ENCODE measurements around the gene FBXL4.

Gene FBXL4

DNA sequence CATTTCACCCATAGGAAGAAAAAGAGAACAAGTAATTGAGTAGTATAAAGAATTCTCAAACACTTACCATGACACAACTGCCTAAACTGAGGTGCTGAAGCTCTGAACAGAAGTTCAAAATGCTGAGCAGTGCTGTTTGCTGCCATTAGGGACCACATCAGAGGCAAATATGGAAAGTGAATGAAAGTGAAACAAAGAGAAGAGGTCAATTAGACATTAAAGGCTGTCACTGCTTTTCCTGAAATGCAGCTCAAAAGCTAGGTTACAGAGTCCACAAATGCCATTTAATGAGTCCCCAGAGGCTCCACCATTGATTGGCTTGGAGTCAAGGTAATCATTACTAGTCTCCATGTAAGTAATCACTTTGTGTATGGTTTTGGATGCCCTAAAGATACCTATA is 67.3 kb downstream of the FBXL4 start:
- no peaks in the 10 kb centered on the region for H3K4me1 ChIP-seq (ENCODE audit: insufficient read depth, low read length)
- H3K4me3 ChIP-seq (ENCODE audit: low read depth in 1 of 2, low read length in 2 of 2): no peak overlapping the region
- H3K27me3 ChIP-seq (ENCODE audit: control insufficient read depth in 1 of 2, insufficient read depth in 2 of 2, low read length in 2 of 2): no peaks in the 10 kb centered on the region
- H3K36me3 ChIP-seq (ENCODE audit: insufficient read depth, low read length): no peaks in the 10 kb centered on the region
- no peak overlapping the region for H3K27ac ChIP-seq (ENCODE audit: low read depth, low read length)
- H3K9me3 ChIP-seq (ENCODE audit: low read length): no peaks in the 10 kb centered on the region
- H3K9ac ChIP-seq (ENCODE audit: low read length): no peak overlapping the region

GRCh38 chr6:98877250-98877649 is 70.5 kb downstream of the FBXL4 start:
- H3K36me3 ChIP-seq (ENCODE audit: insufficient read depth, low read length): peaks cover 4% of the 10 kb centered on the region
- H3K27ac ChIP-seq (ENCODE audit: low read depth, low read length): no peak overlapping the region

GRCh38 chr6:98875375-98875774 is 72.4 kb downstream of the FBXL4 start:
- Histone ChIP-seq H3K9me3 (ENCODE audit: low read length) (no peaks in the 10 kb centered on the region), H3K4me1 (ENCODE audit: insufficient read depth, low read length) (no peaks in the 10 kb centered on the region), H3K9ac (ENCODE audit: low read length) (no peak overlapping the region), H3K27ac (ENCODE audit: low read depth, low read length) (no peak overlapping the region), H3K4me3 (ENCODE audit: low read depth in 1 of 2, low read length in 2 of 2) (no peak overlapping the region), H3K27me3 (ENCODE audit: control insufficient read depth in 1 of 2, insufficient read depth in 2 of 2, low read length in 2 of 2) (no peaks in the 10 kb centered on the region), H3K36me3 (ENCODE audit: insufficient read depth, low read length) (peaks cover 4% of the 10 kb centered on the region)

More at GRCh38 chr6:98877250-98877649, 70.5 kb downstream of the FBXL4 start:
- H3K9me3 ChIP-seq (ENCODE audit: low read length): no peaks in the 10 kb centered on the region
- no peak overlapping the region for H3K9ac ChIP-seq (ENCODE audit: low read length)
- H3K4me1 ChIP-seq (ENCODE audit: insufficient read depth, low read length): no peaks in the 10 kb centered on the region
- H3K4me3 ChIP-seq (ENCODE audit: low read depth in 1 of 2, low read length in 2 of 2): no peak overlapping the region
- H3K27me3 ChIP-seq (ENCODE audit: control insufficient read depth in 1 of 2, insufficient read depth in 2 of 2, low read length in 2 of 2): no peaks in the 10 kb centered on the region

- Histone ChIP-seq H3K4me1 (ENCODE audit: insufficient read depth, low read length) (no peaks in the 10 kb centered on the region), H3K36me3 (ENCODE audit: insufficient read depth, low read length) (peaks cover 4% of the 10 kb centered on the region), H3K27ac (ENCODE audit: low read depth, low read length) (no peak overlapping the region), H3K27me3 (ENCODE audit: control insufficient read depth in 1 of 2, insufficient read depth in 2 of 2, low read length in 2 of 2) (no peaks in the 10 kb centered on the region), H3K9ac (ENCODE audit: low read length) (no peak overlapping the region), H3K9me3 (ENCODE audit: low read length) (no peaks in the 10 kb centered on the region), H3K4me3 (ENCODE audit: low read depth in 1 of 2, low read length in 2 of 2) (no peak overlapping the region)
Measured at GRCh38 chr6:98871821-98872220, 75.9 kb downstream of the FBXL4 start.

DNA sequence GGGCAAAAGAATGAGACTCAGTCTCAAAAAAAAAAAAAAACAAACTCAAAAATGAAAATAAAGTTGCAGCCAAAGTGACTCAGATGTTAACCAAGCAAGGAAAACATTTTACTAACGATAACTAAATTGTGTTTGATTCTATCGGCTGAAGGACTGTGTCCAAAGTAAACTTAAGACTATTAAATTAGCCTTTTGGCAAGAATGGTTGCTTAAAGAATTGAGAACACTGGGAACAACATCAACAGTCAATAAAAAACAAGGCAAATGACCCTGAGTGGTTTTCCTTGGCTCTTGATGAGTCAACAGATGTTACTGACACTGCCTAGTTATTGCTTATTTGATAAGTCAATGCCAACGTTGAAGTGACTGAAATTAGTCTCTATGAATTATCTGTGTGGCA is 76.7 kb downstream of the FBXL4 start:
- H3K9me3 ChIP-seq (ENCODE audit: low read length): no peaks in the 10 kb centered on the region
- no peak overlapping the region for H3K27ac ChIP-seq (ENCODE audit: low read depth, low read length)
- no peaks in the 10 kb centered on the region for H3K4me1 ChIP-seq (ENCODE audit: insufficient read depth, low read length)
- no peak overlapping the region for H3K9ac ChIP-seq (ENCODE audit: low read length)
- peaks cover 4% of the 10 kb centered on the region for H3K36me3 ChIP-seq (ENCODE audit: insufficient read depth, low read length)
- no peak overlapping the region for H3K4me3 ChIP-seq (ENCODE audit: low read depth in 1 of 2, low read length in 2 of 2)
- no peaks in the 10 kb centered on the region for H3K27me3 ChIP-seq (ENCODE audit: control insufficient read depth in 1 of 2, insufficient read depth in 2 of 2, low read length in 2 of 2)

DNA sequence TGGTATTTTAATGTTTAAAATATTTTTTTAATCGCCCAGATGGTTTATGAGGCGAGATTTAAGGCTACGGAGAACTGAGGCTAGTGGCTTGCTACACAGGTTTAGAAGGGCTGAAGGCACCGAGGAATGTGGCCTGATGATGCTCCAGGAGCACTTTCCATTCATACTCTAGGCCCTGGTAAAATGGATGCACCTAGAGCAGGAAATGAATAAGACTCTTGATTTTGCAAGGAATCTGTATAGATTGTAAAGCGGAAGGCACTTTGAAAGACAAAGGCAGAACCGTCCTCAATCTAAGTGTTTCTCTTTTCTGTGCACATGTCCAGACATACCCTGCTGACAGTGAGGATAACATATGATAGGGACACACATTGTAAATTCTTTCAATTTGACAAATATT is 83.2 kb downstream of the FBXL4 start:
- Histone ChIP-seq H3K9ac (ENCODE audit: low read length) (no peak overlapping the region), H3K9me3 (ENCODE audit: low read length) (no peaks in the 10 kb centered on the region), H3K36me3 (ENCODE audit: insufficient read depth, low read length) (no peaks in the 10 kb centered on the region), H3K27me3 (ENCODE audit: control insufficient read depth in 1 of 2, insufficient read depth in 2 of 2, low read length in 2 of 2) (no peaks in the 10 kb centered on the region), H3K4me1 (ENCODE audit: insufficient read depth, low read length) (no peaks in the 10 kb centered on the region), H3K27ac (ENCODE audit: low read depth, low read length) (no peak overlapping the region), H3K4me3 (ENCODE audit: low read depth in 1 of 2, low read length in 2 of 2) (no peak overlapping the region)

- no peak overlapping the region for H3K9ac ChIP-seq (ENCODE audit: low read length)
- no peaks in the 10 kb centered on the region for H3K9me3 ChIP-seq (ENCODE audit: low read length)
- no peak overlapping the region for H3K27ac ChIP-seq (ENCODE audit: low read depth, low read length)
- peaks cover 45 to 51% of the 10 kb centered on the region in 2 donors for H3K27me3 ChIP-seq (ENCODE audit: control insufficient read depth in 1 of 2, insufficient read depth in 2 of 2, low read length in 2 of 2)
- H3K4me1 ChIP-seq (ENCODE audit: insufficient read depth, low read length): peaks cover 23% of the 10 kb centered on the region
- no peaks in the 10 kb centered on the region for H3K36me3 ChIP-seq (ENCODE audit: insufficient read depth, low read length)
- no peak overlapping the region for H3K4me3 ChIP-seq (ENCODE audit: low read depth in 1 of 2, low read length in 2 of 2)
Measured at GRCh38 chr6:98848539-98849242, 99.1 kb downstream of the FBXL4 start.

GRCh38 chr6:98847779-98848538 is 99.8 kb downstream of the FBXL4 start:
- peaks cover 23% of the 10 kb centered on the region for H3K4me1 ChIP-seq (ENCODE audit: insufficient read depth, low read length)
- no peaks in the 10 kb centered on the region for H3K36me3 ChIP-seq (ENCODE audit: insufficient read depth, low read length)
- H3K9me3 ChIP-seq (ENCODE audit: low read length): no peaks in the 10 kb centered on the region
- no peak overlapping the region for H3K9ac ChIP-seq (ENCODE audit: low read length)
- H3K27me3 ChIP-seq (ENCODE audit: control insufficient read depth in 1 of 2, insufficient read depth in 2 of 2, low read length in 2 of 2): peaks cover 53 to 59% of the 10 kb centered on the region in 2 donors
- peak overlapping the region in 1 of 2 donors; percentile 16 for H3K4me3 ChIP-seq (ENCODE audit: low read depth in 1 of 2, low read length in 2 of 2)
- no peak overlapping the region for H3K27ac ChIP-seq (ENCODE audit: low read depth, low read length)

GRCh38 chr6:98847416-98847778 is 100.3 kb downstream of the FBXL4 start:
- H3K9ac ChIP-seq (ENCODE audit: low read length): no peak overlapping the region
- peaks cover 58 to 64% of the 10 kb centered on the region in 2 donors for H3K27me3 ChIP-seq (ENCODE audit: control insufficient read depth in 1 of 2, insufficient read depth in 2 of 2, low read length in 2 of 2)
- no peaks in the 10 kb centered on the region for H3K9me3 ChIP-seq (ENCODE audit: low read length)
- no peaks in the 10 kb centered on the region for H3K36me3 ChIP-seq (ENCODE audit: insufficient read depth, low read length)
- H3K27ac ChIP-seq (ENCODE audit: low read depth, low read length): no peak overlapping the region
- H3K4me3 ChIP-seq (ENCODE audit: low read depth in 1 of 2, low read length in 2 of 2): no peak overlapping the region
- peaks cover 23% of the 10 kb centered on the region for H3K4me1 ChIP-seq (ENCODE audit: insufficient read depth, low read length)

DNA sequence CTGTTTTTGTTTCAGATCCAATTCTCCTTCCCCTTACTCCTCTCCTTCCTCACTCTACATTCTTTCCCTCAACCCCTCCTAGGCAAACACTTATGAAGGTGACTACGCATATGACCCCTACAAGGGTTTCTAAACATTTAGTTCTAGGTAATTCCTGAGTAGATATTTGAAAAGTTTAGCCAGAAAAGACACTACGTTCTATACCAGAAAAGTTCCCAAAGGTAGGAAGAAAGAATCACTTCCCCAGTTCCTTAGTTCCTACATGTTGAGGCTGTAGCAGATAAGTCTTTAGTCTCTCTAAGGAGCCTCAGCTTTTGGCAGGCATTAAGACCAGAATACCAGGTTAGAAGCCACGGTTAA is 101.7 kb downstream of the FBXL4 start:
- Histone ChIP-seq H3K36me3 (ENCODE audit: insufficient read depth, low read length) (no peaks in the 10 kb centered on the region), H3K27me3 (ENCODE audit: control insufficient read depth in 1 of 2, insufficient read depth in 2 of 2, low read length in 2 of 2) (peaks cover 71 to 78% of the 10 kb centered on the region in 2 donors), H3K9ac (ENCODE audit: low read length) (no peak overlapping the region), H3K4me3 (ENCODE audit: low read depth in 1 of 2, low read length in 2 of 2) (peak overlapping the region in 1 of 2 donors; percentile 6), H3K4me1 (ENCODE audit: insufficient read depth, low read length) (peaks cover 23% of the 10 kb centered on the region), H3K9me3 (ENCODE audit: low read length) (no peaks in the 10 kb centered on the region), H3K27ac (ENCODE audit: low read depth, low read length) (no peak overlapping the region)

- Histone ChIP-seq H3K4me3 (ENCODE audit: low read depth in 1 of 2, low read length in 2 of 2) (peak overlapping the region in 1 of 2 donors; percentile 6), H3K27me3 (ENCODE audit: control insufficient read depth in 1 of 2, insufficient read depth in 2 of 2, low read length in 2 of 2) (peaks cover 77 to 84% of the 10 kb centered on the region in 2 donors), H3K36me3 (ENCODE audit: insufficient read depth, low read length) (no peaks in the 10 kb centered on the region), H3K4me1 (ENCODE audit: insufficient read depth, low read length) (peaks cover 23% of the 10 kb centered on the region), H3K9ac (ENCODE audit: low read length) (no peak overlapping the region), H3K9me3 (ENCODE audit: low read length) (no peaks in the 10 kb centered on the region), H3K27ac (ENCODE audit: low read depth, low read length) (no peak overlapping the region)
Measured at GRCh38 chr6:98845211-98846020, 102.3 kb downstream of the FBXL4 start.

Measured in muscle layer of colon (tissue), 2 donors.